HG02623 (cell line): Measurements from ENCODE around the gene FBXO2.

Source experiments
- ATAC-seq: cut with Tn5 transposase; IDR thresholded peaks from one replicate; pipeline ENCODE4 v1.9.1; 2021; ENCODE audit warnings: moderate library complexity; ENCODE audit not compliant: unreplicated experiment

FBXO2 gene

GRCh38 chr1:11682287-11682771 lies 28.1 kb upstream of the FBXO2 start:
- ATAC-seq, result no peak

GRCh38 chr1:11681071-11681771 lies 27.0 kb upstream of the FBXO2 start, which contains the start of gene MAD2L2:
Gene MAD2L2, minus strand, starts transcription at chr1:11681148. Its CDS starts 547 bp downstream, at chr1:11680601.
- peak; percentile 86 for ATAC-seq

GRCh38 chr1:11680270-11681070 lies 26.2 kb upstream of the FBXO2 start:
- no peak for ATAC-seq

- no peak for ATAC-seq
These were observed 24.2 kb upstream of the FBXO2 start for GRCh38 chr1:11678442-11678841.

- no peak for ATAC-seq
These were observed 22.3 kb upstream of the FBXO2 start for GRCh38 chr1:11676386-11677103.

GRCh38 chr1:11675325-11675724 lies 21.1 kb upstream of the FBXO2 start:
- ATAC-seq, result no peak

GRCh38 chr1:11674488-11674887 lies 20.3 kb upstream of the FBXO2 start:
- ATAC-seq, result no peak

GRCh38 chr1:11673089-11673769 lies 19.0 kb upstream of the FBXO2 start:
- ATAC-seq, result no peak

- ATAC-seq, result no peak
These were observed 17.5 kb upstream of the FBXO2 start for GRCh38 chr1:11671544-11672286.

- no peak for ATAC-seq
These were observed 16.9 kb upstream of the FBXO2 start for GRCh38 chr1:11671205-11671543.

GRCh38 chr1:11670747-11671146 lies 16.5 kb upstream of the FBXO2 start:
- ATAC-seq, result no peak

GRCh38 chr1:11668516-11668915 lies 14.3 kb upstream of the FBXO2 start:
- no peak for ATAC-seq

- ATAC-seq, result peak; percentile 32
These were observed 10.3 kb upstream of the FBXO2 start for GRCh38 chr1:11664336-11665065.

GRCh38 chr1:11661103-11661502 lies 6.9 kb upstream of the FBXO2 start:
- no peak for ATAC-seq

- ATAC-seq, result no peak
These were observed 5.5 kb upstream of the FBXO2 start for GRCh38 chr1:11659748-11660147.

GRCh38 chr1:11658542-11658941 lies 4.3 kb upstream of the FBXO2 start:
- ATAC-seq, result no peak

GRCh38 chr1:11657654-11658053 lies 3.4 kb upstream of the FBXO2 start:
- no peak for ATAC-seq

GRCh38 chr1:11654939-11655808 lies 945 bp upstream of the FBXO2 start:
- no peak for ATAC-seq

- no peak for ATAC-seq
These were observed 430 bp downstream of the FBXO2 start for GRCh38 chr1:11653861-11654136.
